ENCODE data around the gene IRF6. TPM values are rescaled to one million over a fixed set of nuclear protein-coding genes. Genes with fewer than 3 reads are reported as not detected.

The IRF6 gene
- total RNA-seq, 1 donor from 2014 or later, result 18.2 TPM

DNA sequence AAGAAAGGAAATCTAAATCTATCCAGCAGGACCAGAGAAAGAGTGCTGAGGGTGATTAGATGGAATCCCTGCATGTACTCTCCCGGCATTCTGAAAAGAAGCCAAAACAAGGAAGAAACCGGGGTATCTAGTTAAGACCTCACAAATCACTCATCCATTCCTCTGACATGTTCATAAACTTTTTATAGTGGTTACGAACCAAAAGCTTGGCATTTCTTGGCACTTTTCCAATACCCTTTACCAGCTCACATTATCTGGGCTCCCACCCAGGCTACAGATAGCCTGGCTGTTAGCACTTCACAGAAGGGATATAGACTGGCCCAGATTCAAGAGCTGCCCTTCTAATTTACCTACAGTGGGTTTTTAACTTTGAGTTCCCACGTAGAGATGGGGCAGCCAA, 19.8 kb downstream of the IRF6 start:
- TF ChIP-seq, protein P1, sequence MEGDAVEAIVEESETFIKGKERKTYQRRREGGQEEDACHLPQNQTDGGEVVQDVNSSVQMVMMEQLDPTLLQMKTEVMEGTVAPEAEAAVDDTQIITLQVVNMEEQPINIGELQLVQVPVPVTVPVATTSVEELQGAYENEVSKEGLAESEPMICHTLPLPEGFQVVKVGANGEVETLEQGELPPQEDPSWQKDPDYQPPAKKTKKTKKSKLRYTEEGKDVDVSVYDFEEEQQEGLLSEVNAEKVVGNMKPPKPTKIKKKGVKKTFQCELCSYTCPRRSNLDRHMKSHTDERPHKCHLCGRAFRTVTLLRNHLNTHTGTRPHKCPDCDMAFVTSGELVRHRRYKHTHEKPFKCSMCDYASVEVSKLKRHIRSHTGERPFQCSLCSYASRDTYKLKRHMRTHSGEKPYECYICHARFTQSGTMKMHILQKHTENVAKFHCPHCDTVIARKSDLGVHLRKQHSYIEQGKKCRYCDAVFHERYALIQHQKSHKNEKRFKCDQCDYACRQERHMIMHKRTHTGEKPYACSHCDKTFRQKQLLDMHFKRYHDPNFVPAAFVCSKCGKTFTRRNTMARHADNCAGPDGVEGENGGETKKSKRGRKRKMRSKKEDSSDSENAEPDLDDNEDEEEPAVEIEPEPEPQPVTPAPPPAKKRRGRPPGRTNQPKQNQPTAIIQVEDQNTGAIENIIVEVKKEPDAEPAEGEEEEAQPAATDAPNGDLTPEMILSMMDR (IDR thresholded peaks at IDR 0.05), result no peak
- peaks cover 14% of the 10 kb centered on the region for H3K36me3 ChIP-seq
- peaks cover 15% of the 10 kb centered on the region for H3K4me1 ChIP-seq
- H3K4me3 ChIP-seq, result no peak overlapping the region
- no peak overlapping the region for H3K27ac ChIP-seq
- H3K9me3 ChIP-seq, result no peaks in the 10 kb centered on the region
- intact Hi-C loops (cut with DNase I), result no loop called here
- ATAC-seq (no peak), DNase-seq (no peak)
- H3K27me3 ChIP-seq (ENCODE audit: low read depth), result no peaks in the 10 kb centered on the region

DNA sequence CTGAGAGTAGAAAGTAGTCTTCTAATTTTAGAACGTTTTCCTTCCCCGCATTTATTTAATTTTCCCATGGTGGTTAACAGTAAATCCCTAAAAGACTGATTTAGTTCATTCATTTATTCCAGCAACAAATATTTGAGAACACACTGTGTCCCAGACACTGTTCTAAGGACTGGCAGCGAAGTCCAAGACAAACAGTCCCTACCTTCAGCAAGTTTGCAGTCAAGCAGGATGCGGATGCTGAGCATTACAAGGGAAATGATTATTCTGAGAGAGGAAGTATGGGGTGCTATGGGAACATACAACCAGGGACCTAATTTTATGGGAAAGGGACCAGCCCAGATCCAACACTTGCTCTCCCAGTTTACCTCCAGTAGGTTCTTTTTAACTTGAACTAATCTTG, 20.4 kb downstream of the IRF6 start:
- DNase-seq (no peak), ATAC-seq (no peak)
- intact Hi-C loops (cut with DNase I), result no loop called here
- Histone ChIP-seq H3K4me3 (no peak overlapping the region), H3K27ac (no peak overlapping the region), H3K4me1 (peaks cover 15% of the 10 kb centered on the region), H3K36me3 (peaks cover 14% of the 10 kb centered on the region), H3K27me3 (ENCODE audit: low read depth) (no peaks in the 10 kb centered on the region), H3K9me3 (no peaks in the 10 kb centered on the region)
- TF ChIP-seq, protein P1 (IDR thresholded peaks at IDR 0.05), result no peak

DNA sequence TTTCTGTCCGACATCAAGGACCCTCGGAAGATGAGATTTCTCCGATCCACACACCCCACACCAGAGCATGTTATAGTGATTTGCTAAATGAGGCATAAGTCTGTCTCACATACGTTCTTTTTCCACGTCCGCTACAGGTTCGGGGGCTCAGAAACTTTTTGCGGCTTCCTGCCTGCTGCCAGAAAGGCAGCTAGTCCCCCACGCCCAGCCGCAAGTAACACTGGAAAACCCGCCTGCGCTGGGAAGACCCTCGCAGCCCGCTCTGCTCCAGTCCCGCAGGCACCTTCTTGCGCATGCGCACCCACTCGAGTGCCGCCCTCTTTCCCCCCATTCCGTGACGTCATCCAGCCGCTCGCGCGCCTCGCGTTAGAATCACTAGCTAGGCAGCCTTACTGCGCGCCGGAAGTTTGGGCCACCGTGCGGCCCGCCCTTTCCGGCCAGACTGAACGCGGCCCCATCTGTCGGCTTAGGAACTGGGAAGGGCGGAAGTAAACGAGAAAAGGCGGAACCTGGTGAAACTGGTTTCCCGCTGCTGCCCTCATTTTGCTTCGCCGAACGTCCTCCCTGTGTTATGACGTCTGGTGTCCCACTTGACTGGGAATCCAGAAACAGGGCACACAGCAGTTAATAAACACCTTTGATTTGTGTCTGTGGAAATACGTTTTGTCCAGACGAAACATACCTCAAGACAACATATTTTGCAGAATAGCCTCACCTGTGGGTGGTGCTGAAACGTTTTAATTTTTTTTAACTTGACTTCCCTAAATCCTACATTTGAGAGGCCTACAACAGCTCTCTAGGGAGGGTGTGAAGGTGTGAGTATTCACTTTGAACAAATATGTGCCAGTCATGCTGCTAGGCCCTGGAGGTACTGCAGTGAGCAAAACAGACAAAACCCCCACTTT, 21.4 kb downstream of the IRF6 start, which contains the start of gene C1orf74:
C1orf74 (minus strand) TSS at position 295 of the 905 bp plus-strand sequence. CDS start 925 bp downstream, outside the sequence.
- no peaks in the 10 kb centered on the region for H3K9me3 ChIP-seq
- peak within 1 kb of the TSS; percentile 88 for H3K27ac ChIP-seq
- H3K4me1 ChIP-seq, result peaks cover 15% of the 10 kb centered on the region
- ATAC-seq (peak; percentile 98 to 99), DNase-seq (peak; percentile 99)
- H3K4me3 ChIP-seq, result peak within 1 kb of the TSS; percentile 64
- TF ChIP-seq, protein P1 (IDR thresholded peaks at IDR 0.05), result no peak
- H3K36me3 ChIP-seq, result peaks cover 8% of the 10 kb centered on the region
- intact Hi-C loops (cut with DNase I), result no loop called here
- no peaks in the 10 kb centered on the region for H3K27me3 ChIP-seq (ENCODE audit: low read depth)

DNA sequence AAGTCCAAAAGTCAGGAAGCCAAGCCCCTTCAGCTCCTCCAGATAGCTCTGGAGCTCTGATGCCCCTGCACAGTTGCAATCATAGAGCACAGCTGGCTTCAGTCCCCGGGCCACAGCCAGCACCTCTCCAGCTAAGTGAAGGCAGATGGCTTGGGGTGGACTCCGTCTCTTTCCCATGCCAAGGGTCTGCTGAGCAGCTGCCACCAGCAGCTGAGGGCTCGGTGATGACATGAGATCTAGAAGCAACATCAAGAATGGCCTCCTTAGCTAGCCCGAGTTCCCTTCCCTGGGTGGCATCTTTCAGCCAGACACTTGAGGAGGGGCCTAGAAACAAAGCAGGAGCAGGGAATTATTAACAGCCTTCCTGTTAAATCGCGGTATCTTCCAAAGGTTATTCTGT, 22.6 kb downstream of the IRF6 start:
- TF ChIP-seq, protein P1 (IDR thresholded peaks at IDR 0.05), result no peak
- ATAC-seq (no peak), DNase-seq (no peak)
- Histone ChIP-seq H3K36me3 (peaks cover 15% of the 10 kb centered on the region), H3K4me3 (peak overlapping the region; percentile 64), H3K9me3 (no peaks in the 10 kb centered on the region), H3K27me3 (ENCODE audit: low read depth) (no peaks in the 10 kb centered on the region), H3K4me1 (peaks cover 15% of the 10 kb centered on the region), H3K27ac (no peak overlapping the region)
- intact Hi-C loops (cut with DNase I), result no loop called here

DNA sequence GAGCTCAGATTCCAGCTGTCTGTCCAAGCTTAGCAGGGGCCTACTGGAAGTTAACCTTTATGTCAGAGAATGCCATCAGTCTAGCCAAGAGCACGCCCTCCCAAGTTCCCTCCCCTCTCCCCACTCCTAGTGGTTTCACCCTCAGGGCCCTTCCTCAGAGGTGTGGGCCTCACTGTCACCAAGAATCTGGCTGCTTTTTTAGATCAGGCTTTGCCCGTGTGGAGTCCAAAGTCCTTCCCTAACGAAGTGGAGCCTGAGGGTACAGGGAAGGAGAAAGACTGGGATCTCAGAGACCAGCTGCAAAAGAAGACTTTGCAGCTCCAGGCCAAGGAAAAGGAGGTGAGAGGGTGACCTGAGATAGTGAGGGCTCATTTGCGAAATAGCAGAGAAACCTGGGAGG, 25.7 kb downstream of the IRF6 start:
- H3K4me3 ChIP-seq, result no peak overlapping the region
- H3K27ac ChIP-seq, result no peak overlapping the region
- peaks cover 15% of the 10 kb centered on the region for H3K4me1 ChIP-seq
- no peaks in the 10 kb centered on the region for H3K9me3 ChIP-seq
- TF ChIP-seq, protein P1 (IDR thresholded peaks at IDR 0.05), result no peak
- peaks cover 21% of the 10 kb centered on the region for H3K36me3 ChIP-seq
- ATAC-seq, result no peak
- H3K27me3 ChIP-seq (ENCODE audit: low read depth), result no peaks in the 10 kb centered on the region
- intact Hi-C loops (cut with DNase I), result no loop called here
- no peak for DNase-seq

All from lower lobe of right lung (tissue), 2 donors.